ENCODE data around the gene AP1G2.

The AP1G2 gene

GRCh38 chr14:23536494-23536893, 31.1 kb downstream of the AP1G2 start:
- no peak for DNase-seq

DNA sequence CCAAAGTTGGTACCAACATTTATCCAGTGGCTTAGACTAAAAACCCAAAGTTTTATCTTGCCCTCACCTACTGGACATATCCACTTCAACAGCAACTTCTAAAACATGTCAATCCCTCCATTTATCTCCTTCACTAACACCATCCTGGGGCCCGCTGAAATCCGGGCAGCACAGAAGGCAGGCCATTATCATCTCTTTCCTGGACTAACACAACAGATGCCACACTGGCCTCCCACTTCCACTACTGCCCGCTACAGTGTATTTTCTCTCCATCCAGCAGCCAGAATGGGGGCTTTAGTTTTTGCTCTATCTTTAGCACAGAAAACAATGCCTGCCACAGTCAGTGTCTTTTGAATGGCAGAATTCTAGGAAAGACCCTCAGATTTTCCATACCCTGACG, 31.6 kb downstream of the AP1G2 start:
- no peak for DNase-seq

- no peak for DNase-seq
These were observed 33.7 kb downstream of the AP1G2 start for GRCh38 chr14:23533652-23534435.

- no peak for DNase-seq
These were observed 34.9 kb downstream of the AP1G2 start for GRCh38 chr14:23532658-23533057.

- no peak for DNase-seq
These were observed 36.2 kb downstream of the AP1G2 start for GRCh38 chr14:23531391-23531790.

DNA sequence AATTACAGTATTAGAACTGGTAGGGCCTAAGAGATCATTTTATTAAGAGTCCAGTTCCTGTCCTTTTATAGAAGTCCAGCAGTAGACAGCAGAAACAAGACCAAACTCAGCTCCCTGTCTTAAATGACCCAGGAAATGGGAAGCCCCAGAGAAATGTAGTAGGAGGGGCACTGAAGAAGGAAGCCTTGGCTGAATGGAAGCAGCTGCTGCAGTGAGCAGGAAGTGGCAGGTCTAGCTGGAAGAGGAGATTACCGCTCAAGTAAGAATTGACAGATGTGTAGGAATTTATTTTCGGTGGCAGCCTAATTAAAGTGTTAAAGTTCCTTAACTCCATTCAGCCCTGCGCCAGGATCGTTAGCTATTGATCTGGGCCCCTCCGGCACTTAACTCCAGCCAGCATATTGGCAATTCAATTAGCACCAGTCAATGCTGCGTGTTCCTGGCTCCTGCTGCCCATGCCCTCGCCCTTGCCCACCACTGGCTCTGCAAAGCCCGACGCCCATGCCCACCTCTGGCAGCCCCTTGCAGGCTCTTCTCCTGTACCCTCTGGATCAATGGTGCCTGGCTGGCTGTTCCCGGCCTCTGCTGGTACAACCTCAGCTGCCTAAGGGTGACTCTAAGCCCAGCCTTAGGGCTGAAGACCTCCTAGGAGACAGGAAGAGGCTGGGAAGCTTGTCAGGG, 37.1 kb downstream of the AP1G2 start:
- DNase-seq: no peak

- no peak for DNase-seq
These were observed 38.6 kb downstream of the AP1G2 start for GRCh38 chr14:23529016-23529415.

GRCh38 chr14:23528555-23528954, 39.0 kb downstream of the AP1G2 start:
- no peak for DNase-seq

- DNase-seq: no peak
These were observed 42.0 kb downstream of the AP1G2 start for GRCh38 chr14:23525611-23526010.

GRCh38 chr14:23524954-23525353, 42.6 kb downstream of the AP1G2 start:
- DNase-seq: no peak

- no peak for DNase-seq
These were observed 44.2 kb downstream of the AP1G2 start for GRCh38 chr14:23523229-23524016.

- no peak for DNase-seq
These were observed 44.9 kb downstream of the AP1G2 start for GRCh38 chr14:23522643-23523198.

DNA sequence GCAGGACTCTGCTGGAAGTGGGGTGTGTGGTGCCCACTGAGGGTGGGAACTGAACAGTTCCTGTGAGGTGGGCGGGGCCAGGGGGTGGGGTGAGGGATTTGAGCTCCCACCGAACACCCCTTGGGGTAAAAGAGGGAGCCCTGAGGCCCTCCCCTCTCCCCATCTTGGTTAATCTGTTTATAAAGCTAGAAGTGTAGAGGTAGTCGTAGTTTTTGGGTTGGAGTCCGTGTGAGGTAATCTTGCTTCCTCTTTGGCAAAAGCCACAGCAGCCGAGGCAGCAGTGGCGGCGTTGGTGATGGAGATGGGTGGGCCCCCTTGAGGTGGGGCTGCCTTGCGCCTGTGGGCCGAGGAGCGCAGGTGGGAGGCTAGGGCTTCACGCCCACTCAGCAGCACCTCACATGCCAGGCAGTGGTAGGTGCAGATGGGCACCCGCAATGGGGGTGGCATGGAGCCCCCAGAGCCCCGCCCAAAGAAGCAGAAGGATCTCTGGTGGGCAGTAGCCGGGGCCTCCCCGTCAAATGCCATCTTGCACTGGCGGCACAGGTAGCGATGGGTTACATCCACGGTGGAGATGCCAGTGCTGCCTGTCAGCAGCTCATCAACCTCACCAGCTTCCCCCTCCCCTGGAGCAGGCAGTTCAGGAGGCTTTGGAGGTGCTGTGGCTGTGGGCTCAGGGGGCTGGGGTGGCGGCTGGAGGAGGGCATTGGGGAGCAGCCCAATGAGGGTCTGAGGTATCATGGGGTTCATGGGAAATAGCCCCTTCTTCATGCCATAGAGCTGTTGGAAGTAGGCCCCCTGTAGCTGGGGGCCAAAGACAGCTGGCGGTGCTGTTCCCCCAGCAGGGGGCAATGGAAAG, 45.6 kb downstream of the AP1G2 start:
- DNase-seq: no peak

DNA sequence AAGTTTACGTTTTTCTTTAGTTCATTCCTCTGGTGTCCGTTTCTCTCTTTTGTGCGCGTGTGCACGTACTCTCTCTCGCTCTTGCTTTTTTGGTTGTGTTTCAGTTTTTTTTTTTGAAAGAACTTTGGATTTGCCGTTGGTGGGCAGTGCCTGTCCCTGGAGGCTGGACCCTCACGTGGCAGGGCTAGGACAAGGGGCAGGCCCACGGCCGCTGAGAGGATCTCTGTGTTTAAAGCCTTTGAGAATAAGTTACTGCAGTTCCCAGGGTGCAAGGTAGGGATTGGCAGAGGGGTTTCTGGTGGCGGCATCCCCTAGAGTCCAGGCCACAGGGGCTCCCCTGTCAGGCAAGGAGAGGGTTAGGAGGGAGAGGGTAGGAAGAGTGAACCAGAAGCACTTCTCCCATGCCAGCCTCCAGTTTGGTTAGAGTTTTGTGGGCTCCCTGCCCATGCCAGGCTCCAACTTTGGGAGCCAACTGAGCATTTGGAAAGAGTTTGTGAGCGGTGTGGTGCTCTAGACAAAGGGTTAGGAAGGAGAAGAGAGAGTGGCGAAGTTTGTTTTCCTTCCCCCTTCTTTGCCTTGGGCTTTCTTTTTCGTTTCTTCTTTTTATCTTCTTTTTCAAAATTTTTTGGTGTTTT, 46.6 kb downstream of the AP1G2 start:
- DNase-seq: no peak

GRCh38 chr14:23518709-23519108, 48.9 kb downstream of the AP1G2 start:
- no peak for DNase-seq

- DNase-seq: no peak
These were observed 49.8 kb downstream of the AP1G2 start for GRCh38 chr14:23517650-23518326.

- DNase-seq: no peak
These were observed 53.0 kb downstream of the AP1G2 start for GRCh38 chr14:23514644-23514957.

DNA sequence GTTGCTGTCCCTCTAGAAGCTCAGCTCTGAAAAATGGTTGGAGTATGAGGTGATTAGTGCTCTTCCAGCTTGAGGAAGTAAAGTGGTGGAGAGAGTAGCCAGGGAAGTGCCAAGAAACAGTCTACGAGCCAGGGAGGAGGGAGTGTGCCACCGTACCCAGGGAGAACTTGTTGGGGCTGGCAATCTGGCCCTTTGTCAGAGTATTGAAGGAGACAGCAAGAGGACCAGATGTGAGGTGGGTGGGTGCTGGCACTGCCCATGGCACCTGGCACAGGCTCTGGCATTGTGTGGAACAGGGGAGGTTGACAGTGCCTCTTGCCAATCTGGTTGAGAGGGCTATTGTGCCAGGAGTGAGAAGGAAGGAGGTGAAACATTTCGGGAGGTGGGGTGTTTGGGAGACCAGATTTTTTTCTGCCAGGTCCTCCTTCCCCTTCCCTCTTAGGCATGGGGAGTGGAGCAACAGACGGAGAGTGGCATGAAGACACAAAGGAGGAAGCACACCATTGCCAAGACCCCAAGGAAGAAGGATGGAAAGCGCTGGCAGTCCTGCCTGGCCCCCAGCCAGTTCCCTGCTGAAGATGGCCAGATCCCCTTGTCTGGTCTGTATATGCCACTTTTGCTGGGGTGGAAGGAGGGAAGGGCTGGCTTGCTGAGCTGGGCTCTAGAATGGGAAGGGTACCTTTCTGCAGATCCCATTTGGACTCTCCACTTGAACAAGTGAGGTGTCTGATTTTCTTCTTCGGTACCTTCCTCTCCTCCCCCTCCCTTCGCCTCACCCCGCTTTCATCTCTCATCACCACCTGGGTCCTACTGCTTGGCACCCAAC, 53.6 kb downstream of the AP1G2 start:
- DNase-seq: no peak

GRCh38 chr14:23513005-23513817, 54.4 kb downstream of the AP1G2 start:
- DNase-seq: peak; percentile 47

- DNase-seq: no peak
These were observed 55.4 kb downstream of the AP1G2 start for GRCh38 chr14:23512156-23512555.

Measured in right hindlimb (tissue), 1 donor.